Stomach (tissue), 9 donors: Measurements from ENCODE around the gene AKT2. TPM values are rescaled to one million over a fixed set of nuclear protein-coding genes. Genes with fewer than 3 reads are reported as not detected.

Experiments
- DNase-seq, 2 donors: peaks; one replicate each; pipeline versions ENCODE4 v3.0.0 to v3.0.0-alpha.2; 2013 to 2019
- H3K27ac ChIP-seq, 5 donors: fragments of 200-600 bp in 4 of 5; sonication (generic) in 4 of 5; one replicate each; pipeline ENCODE4 v1.5.1; 2013 to 2019; ENCODE audit warnings: mild to moderate bottlenecking in 1 of 5, moderate library complexity in 1 of 5
- H3K27me3 ChIP-seq, 3 donors: fragments of 200-600 bp; sonication (generic); one replicate each; pipeline ENCODE4 v1.5.1; 2017 to 2019; ENCODE audit warnings: mixed run types in 1 of 3
- H3K36me3 ChIP-seq, 4 donors: fragments of 200-600 bp; sonication (generic); 1 replicate in 3 of 4; 2 replicates in 1 of 4; pipeline ENCODE4 v1.5.1; 2016 to 2019
- H3K4me1 ChIP-seq, 4 donors: fragments of 200-600 bp; sonication (generic); one replicate each; pipeline ENCODE4 v1.5.1; 2016 to 2019
- H3K4me3 ChIP-seq, 4 donors: fragments of 200-600 bp; sonication (generic) in 3 of 4; one replicate each; pipeline ENCODE4 v1.5.1; 2016 to 2019; ENCODE audit warnings: mild to moderate bottlenecking in 1 of 4
- H3K9me3 ChIP-seq, 4 donors: fragments of 200-600 bp; sonication (generic); one replicate each; pipeline ENCODE4 v1.5.1; 2016 to 2019
- EP300 ChIP-seq: sonication (generic); formaldehyde crosslinking; IDR thresholded peaks from one replicate; pipeline ENCODE4 v1.6.1; 2017; ENCODE audit warnings: antibody characterized with exemption
- POLR2A ChIP-seq, 4 donors: fragments of 450-650 bp; IDR thresholded peaks; one replicate each; pipeline ENCODE4 v1.6.1; 2016; ENCODE audit warnings: antibody characterized with exemption in 4 of 4, control low read depth in 2 of 4, mild to moderate bottlenecking in 1 of 4, moderate library complexity in 1 of 4
- POLR2AphosphoS5 ChIP-seq, 3 donors: sonication (generic); formaldehyde crosslinking; IDR thresholded peaks; one replicate each; pipeline ENCODE4 v1.6.1; 2016; ENCODE audit warnings: antibody characterized with exemption in 3 of 3
- WGBS, 5 donors: extraction: QIAGEN DNeasy Blood & Tissue Kit in 3 of 5; methylation state at CpG; one replicate each; pipeline versions ENCODE4 v1.1.5 to v1.1.7; 2013 to 2018; 5-methylcytosine and 5-hydroxymethylcytosine counted together
- intact Hi-C: fragments of 100-400 bp; cut with DNase I; formaldehyde crosslinking; loops from one replicate; pipeline ENCODE4 v1.15.1; 2023; ENCODE audit warnings: low total_unique reads
- polyA plus RNA-seq, 3 donors: library from polyadenylated mRNA; stranded (reverse); fragments of 200-250 nt; gene quantifications; one replicate each; pipeline ENCODE4 v1.2.3, GENCODE V29; 2013
- total RNA-seq, 5 donors: library from RNA; depleted of rRNA; stranded (reverse); fragments of >200 nt; gene quantifications; one replicate each; pipeline versions ENCODE4 v1.1.0 to v1.2.3, GENCODE V29; 2014 to 2016
- TF ChIP-seq, protein P1 (sequence below), 7 experiments: fragments of 450-650 bp in 4 of 7; fragments of 200-600 bp in 3 of 7; sonication (generic) in 3 of 7; IDR thresholded peaks; one replicate each; pipeline ENCODE4 v1.5.1; 2016 to 2019; ENCODE audit warnings: antibody characterized with exemption in 7 of 7, control low read depth in 2 of 7, mild to moderate bottlenecking in 1 of 7
- donor health status: healthy with polysubstance abuse.
- donor health status: Bipolar disorder and iron deficiency.
- donor health status: healthy.

The AKT2 gene
- total and polyA plus RNA-seq, 8 donors = 26.0 to 227 (median 75.9) TPM

GRCh38 chr19:40204381-40204780, 80.8 kb downstream of the AKT2 start:
- no peak for DNase-seq
- Histone ChIP-seq H3K36me3 (peaks cover 7 to 86% (median 60%) of the 10 kb centered on the region in 4 donors), H3K27me3 (no peaks in the 10 kb centered on the region), H3K4me1 (no peaks in the 10 kb centered on the region), H3K9me3 (no peaks in the 10 kb centered on the region), H3K4me3 (no peak overlapping the region), H3K27ac (no peak overlapping the region)
- WGBS, 5 donors = 95 to 99% (median 98%) methylated on average over 16 of the region's 16 CpGs; no CpG with 5 or more reads in 1 of the 5 donors
- intact Hi-C loops = no loop called here
- TF ChIP-seq, protein P1, sequence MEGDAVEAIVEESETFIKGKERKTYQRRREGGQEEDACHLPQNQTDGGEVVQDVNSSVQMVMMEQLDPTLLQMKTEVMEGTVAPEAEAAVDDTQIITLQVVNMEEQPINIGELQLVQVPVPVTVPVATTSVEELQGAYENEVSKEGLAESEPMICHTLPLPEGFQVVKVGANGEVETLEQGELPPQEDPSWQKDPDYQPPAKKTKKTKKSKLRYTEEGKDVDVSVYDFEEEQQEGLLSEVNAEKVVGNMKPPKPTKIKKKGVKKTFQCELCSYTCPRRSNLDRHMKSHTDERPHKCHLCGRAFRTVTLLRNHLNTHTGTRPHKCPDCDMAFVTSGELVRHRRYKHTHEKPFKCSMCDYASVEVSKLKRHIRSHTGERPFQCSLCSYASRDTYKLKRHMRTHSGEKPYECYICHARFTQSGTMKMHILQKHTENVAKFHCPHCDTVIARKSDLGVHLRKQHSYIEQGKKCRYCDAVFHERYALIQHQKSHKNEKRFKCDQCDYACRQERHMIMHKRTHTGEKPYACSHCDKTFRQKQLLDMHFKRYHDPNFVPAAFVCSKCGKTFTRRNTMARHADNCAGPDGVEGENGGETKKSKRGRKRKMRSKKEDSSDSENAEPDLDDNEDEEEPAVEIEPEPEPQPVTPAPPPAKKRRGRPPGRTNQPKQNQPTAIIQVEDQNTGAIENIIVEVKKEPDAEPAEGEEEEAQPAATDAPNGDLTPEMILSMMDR (IDR thresholded peaks at IDR 0.05) = no peak
- TF ChIP-seq POLR2AphosphoS5 (IDR thresholded peaks at IDR 0.05) = no peak
- no peak for TF ChIP-seq EP300
- no peak for TF ChIP-seq POLR2A (IDR thresholded peaks at IDR 0.05)

- intact Hi-C loops = no loop called here
- no peak overlapping the region for H3K27ac ChIP-seq
- H3K4me1 ChIP-seq = no peaks in the 10 kb centered on the region
- DNase-seq = no peak
- WGBS, 5 donors = 80 to 87% (median 85%) methylated on average over 8 to 9 of the region's 9 CpGs
- peaks cover 5 to 75% (median 47%) of the 10 kb centered on the region in 4 donors for H3K36me3 ChIP-seq
- no peak overlapping the region for H3K4me3 ChIP-seq
- H3K27me3 ChIP-seq = no peaks in the 10 kb centered on the region
- TF ChIP-seq POLR2AphosphoS5 (IDR thresholded peaks at IDR 0.05) = no peak
- TF ChIP-seq, protein P1 (IDR thresholded peaks at IDR 0.05) = no peak
- no peak for TF ChIP-seq POLR2A (IDR thresholded peaks at IDR 0.05)
- TF ChIP-seq EP300 = no peak
- H3K9me3 ChIP-seq = no peaks in the 10 kb centered on the region
These were observed 84.6 kb downstream of the AKT2 start for GRCh38 chr19:40200341-40201099.

DNA sequence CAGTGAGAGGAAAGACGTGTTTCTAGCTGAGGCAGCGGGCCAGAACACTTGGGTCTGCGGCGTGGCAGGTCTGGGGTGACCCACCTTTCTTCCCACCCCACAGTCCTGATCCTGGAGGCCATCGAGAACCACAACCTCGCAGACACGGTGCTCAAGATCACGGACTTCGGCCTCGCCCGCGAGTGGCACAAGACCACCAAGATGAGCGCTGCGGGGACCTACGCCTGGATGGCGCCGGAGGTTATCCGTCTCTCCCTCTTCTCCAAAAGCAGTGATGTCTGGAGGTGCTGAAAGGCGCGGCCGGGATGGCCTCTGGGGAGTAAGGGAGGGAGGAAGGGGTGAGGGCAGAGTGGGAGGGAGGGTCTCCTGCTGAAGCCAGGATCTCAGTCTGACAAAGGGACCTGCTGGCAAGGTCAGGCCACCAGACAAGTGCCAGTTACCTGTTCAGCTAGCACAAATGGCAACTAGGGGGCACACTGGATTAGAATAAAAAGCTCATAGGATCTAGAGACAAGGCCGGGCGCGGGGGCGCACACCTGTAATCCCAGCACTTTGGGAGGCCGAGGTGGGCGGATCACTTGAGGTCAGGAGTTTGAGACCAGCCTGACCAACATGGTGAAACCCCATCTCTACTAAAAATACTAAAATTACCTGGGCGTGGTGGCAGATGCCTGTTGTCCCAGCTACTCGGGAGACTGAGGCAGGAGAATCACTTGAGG, 86.7 kb downstream of the AKT2 start:
- 94 to 97% (median 96%) methylated on average over 22 to 29 of the region's 29 CpGs for WGBS, 5 donors
- TF ChIP-seq POLR2AphosphoS5 (IDR thresholded peaks at IDR 0.05) = no peak
- TF ChIP-seq EP300 = no peak
- no peak for TF ChIP-seq POLR2A (IDR thresholded peaks at IDR 0.05)
- TF ChIP-seq, protein P1 (IDR thresholded peaks at IDR 0.05) = no peak
- intact Hi-C loops = no loop called here

DNA sequence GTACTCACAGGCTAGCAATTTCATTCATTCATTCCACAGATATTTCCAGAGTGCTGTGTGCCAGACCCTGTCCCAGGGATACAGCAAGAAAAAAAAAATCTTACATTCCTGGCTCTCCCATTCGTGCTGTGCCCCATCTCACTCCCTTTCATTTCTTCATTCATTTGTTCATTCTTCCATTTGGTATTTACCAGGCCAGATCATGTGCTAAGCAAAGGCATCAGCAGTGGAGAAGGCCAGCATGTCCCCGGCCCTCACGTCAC, 91.6 kb downstream of the AKT2 start:
- Histone ChIP-seq H3K27ac (no peak overlapping the region), H3K36me3 (peaks cover 0 to 6% (median 4%) of the 10 kb centered on the region in 4 donors), H3K9me3 (no peaks in the 10 kb centered on the region), H3K4me1 (peaks cover 14 to 40% (median 23%) of the 10 kb centered on the region in 4 donors), H3K27me3 (no peaks in the 10 kb centered on the region), H3K4me3 (no peak overlapping the region)
- intact Hi-C loops = no loop called here
- TF ChIP-seq POLR2A (IDR thresholded peaks at IDR 0.05) = no peak
- TF ChIP-seq, protein P1 (IDR thresholded peaks at IDR 0.05) = no peak
- TF ChIP-seq POLR2AphosphoS5 (IDR thresholded peaks at IDR 0.05) = no peak
- no peak for TF ChIP-seq EP300
- 88 to 94% (median 89%) methylated on average over 3 of the region's 3 CpGs for WGBS, 5 donors
- DNase-seq = no peak

More for the DNA sequence above, 86.7 kb downstream of the AKT2 start:
- Histone ChIP-seq H3K36me3 (peaks cover 2 to 54% (median 26%) of the 10 kb centered on the region in 4 donors), H3K4me1 (peaks cover 0 to 14% (median 1%) of the 10 kb centered on the region in 4 donors), H3K4me3 (no peak overlapping the region), H3K27me3 (no peaks in the 10 kb centered on the region), H3K27ac (no peak overlapping the region), H3K9me3 (no peaks in the 10 kb centered on the region)
- no peak for DNase-seq
